ENCODE results near the gene ATP1A3. TPM values are rescaled to one million over a fixed set of nuclear protein-coding genes. Genes with fewer than 3 reads are reported as not detected.
A peak's percentile ranks its signal among the peaks of the same experiment; 100 is the strongest.

Gene ATP1A3
- total and polyA plus RNA-seq, 2 of the 13 experiments (the other 11 are each of a cell fraction or from before 2014, with no cell fraction given), result 0.01 to 0.04 TPM

DNA sequence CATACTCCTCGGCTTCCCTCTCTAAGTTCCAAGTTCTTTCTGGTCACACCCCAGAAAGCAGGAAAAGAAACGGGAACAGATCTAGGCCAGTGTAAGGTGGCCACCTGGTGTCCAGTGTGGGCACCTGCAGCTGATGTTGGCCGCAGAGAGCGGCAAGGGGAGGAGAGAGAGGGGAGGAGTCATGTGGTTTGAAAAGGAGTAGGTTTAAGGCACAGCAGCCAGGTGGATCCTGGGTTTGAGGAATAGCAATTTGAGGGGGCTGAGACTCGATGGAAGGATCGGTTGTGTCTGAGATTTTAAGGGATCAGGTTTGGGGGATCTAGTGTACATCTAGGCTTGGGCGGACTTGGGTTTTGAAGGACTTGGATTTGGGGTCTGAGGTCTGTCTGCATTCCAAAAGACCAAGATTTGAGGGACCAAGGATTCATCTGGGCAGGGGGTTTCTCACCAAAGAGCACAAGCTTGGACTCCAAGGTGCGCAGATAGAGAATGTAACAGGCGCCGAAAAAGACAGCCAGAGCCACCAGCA, 36.1 kb downstream of the ATP1A3 start (continued):
- TF ChIP-seq PHF21A (CRISPR knock-in tag; IDR thresholded peaks at IDR 0.05) (no peak), KLF11 (CRISPR knock-in tag; IDR thresholded peaks at IDR 0.05) (0 out of 2 replicates have a peak, but pooled peaks have one; percentile 25), BCL6 (CRISPR knock-in tag; IDR thresholded peaks at IDR 0.05) (no peak), ZNF619 (CRISPR knock-in tag; IDR thresholded peaks at IDR 0.05) (no peak), GATAD1 (CRISPR knock-in tag; IDR thresholded peaks at IDR 0.05) (0 out of 2 replicates have a peak, but pooled peaks have one; percentile 28), ZNF510 (CRISPR knock-in tag; IDR thresholded peaks at IDR 0.05; ENCODE audit: low read depth) (no peak), RAD21 (CRISPR knock-in tag; IDR thresholded peaks at IDR 0.05) (peak; percentile 45), NBN (conservative IDR thresholded peaks at IDR 0.05) (no peak), NCOA1 (CRISPR knock-in tag; IDR thresholded peaks at IDR 0.05) (no peak), PHF5A (CRISPR knock-in tag; IDR thresholded peaks at IDR 0.05; ENCODE audit: low read depth, unreplicated experiment) (peak; percentile 55), ZNF572 (CRISPR knock-in tag; IDR thresholded peaks at IDR 0.05) (0 out of 2 replicates have a peak, but pooled peaks have one; percentile 11), ZNF720 (CRISPR knock-in tag; IDR thresholded peaks at IDR 0.05) (no peak), ZNF550 (CRISPR knock-in tag; IDR thresholded peaks at IDR 0.05; ENCODE audit: borderline replicate concordance) (no peak), MIXL1 (CRISPR knock-in tag; IDR thresholded peaks at IDR 0.05) (no peak), SP2 (CRISPR knock-in tag; IDR thresholded peaks at IDR 0.05) (no peak), HMGA1 (CRISPR knock-in tag; conservative IDR thresholded peaks at IDR 0.05) (no peak)
- TF ChIP-seq, protein P1, sequence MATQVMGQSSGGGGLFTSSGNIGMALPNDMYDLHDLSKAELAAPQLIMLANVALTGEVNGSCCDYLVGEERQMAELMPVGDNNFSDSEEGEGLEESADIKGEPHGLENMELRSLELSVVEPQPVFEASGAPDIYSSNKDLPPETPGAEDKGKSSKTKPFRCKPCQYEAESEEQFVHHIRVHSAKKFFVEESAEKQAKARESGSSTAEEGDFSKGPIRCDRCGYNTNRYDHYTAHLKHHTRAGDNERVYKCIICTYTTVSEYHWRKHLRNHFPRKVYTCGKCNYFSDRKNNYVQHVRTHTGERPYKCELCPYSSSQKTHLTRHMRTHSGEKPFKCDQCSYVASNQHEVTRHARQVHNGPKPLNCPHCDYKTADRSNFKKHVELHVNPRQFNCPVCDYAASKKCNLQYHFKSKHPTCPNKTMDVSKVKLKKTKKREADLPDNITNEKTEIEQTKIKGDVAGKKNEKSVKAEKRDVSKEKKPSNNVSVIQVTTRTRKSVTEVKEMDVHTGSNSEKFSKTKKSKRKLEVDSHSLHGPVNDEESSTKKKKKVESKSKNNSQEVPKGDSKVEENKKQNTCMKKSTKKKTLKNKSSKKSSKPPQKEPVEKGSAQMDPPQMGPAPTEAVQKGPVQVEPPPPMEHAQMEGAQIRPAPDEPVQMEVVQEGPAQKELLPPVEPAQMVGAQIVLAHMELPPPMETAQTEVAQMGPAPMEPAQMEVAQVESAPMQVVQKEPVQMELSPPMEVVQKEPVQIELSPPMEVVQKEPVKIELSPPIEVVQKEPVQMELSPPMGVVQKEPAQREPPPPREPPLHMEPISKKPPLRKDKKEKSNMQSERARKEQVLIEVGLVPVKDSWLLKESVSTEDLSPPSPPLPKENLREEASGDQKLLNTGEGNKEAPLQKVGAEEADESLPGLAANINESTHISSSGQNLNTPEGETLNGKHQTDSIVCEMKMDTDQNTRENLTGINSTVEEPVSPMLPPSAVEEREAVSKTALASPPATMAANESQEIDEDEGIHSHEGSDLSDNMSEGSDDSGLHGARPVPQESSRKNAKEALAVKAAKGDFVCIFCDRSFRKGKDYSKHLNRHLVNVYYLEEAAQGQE (IDR thresholded peaks at IDR 0.05; ENCODE audit: borderline replicate concordance in 1 of 2, low read depth in 1 of 2, low read length in 2 of 2), result no peak
- TF ChIP-seq, protein P2, sequence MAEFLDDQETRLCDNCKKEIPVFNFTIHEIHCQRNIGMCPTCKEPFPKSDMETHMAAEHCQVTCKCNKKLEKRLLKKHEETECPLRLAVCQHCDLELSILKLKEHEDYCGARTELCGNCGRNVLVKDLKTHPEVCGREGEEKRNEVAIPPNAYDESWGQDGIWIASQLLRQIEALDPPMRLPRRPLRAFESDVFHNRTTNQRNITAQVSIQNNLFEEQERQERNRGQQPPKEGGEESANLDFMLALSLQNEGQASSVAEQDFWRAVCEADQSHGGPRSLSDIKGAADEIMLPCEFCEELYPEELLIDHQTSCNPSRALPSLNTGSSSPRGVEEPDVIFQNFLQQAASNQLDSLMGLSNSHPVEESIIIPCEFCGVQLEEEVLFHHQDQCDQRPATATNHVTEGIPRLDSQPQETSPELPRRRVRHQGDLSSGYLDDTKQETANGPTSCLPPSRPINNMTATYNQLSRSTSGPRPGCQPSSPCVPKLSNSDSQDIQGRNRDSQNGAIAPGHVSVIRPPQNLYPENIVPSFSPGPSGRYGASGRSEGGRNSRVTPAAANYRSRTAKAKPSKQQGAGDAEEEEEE (CRISPR knock-in tag; IDR thresholded peaks at IDR 0.05; ENCODE audit: borderline replicate concordance), result no peak
- TF ChIP-seq, protein P3, sequence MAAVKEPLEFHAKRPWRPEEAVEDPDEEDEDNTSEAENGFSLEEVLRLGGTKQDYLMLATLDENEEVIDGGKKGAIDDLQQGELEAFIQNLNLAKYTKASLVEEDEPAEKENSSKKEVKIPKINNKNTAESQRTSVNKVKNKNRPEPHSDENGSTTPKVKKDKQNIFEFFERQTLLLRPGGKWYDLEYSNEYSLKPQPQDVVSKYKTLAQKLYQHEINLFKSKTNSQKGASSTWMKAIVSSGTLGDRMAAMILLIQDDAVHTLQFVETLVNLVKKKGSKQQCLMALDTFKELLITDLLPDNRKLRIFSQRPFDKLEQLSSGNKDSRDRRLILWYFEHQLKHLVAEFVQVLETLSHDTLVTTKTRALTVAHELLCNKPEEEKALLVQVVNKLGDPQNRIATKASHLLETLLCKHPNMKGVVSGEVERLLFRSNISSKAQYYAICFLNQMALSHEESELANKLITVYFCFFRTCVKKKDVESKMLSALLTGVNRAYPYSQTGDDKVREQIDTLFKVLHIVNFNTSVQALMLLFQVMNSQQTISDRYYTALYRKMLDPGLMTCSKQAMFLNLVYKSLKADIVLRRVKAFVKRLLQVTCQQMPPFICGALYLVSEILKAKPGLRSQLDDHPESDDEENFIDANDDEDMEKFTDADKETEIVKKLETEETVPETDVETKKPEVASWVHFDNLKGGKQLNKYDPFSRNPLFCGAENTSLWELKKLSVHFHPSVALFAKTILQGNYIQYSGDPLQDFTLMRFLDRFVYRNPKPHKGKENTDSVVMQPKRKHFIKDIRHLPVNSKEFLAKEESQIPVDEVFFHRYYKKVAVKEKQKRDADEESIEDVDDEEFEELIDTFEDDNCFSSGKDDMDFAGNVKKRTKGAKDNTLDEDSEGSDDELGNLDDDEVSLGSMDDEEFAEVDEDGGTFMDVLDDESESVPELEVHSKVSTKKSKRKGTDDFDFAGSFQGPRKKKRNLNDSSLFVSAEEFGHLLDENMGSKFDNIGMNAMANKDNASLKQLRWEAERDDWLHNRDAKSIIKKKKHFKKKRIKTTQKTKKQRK (IDR thresholded peaks at IDR 0.05; ENCODE audit: low read length), result 0 out of 2 replicates have a peak, but pooled peaks have one; percentile 13
- TF ChIP-seq, protein P4, sequence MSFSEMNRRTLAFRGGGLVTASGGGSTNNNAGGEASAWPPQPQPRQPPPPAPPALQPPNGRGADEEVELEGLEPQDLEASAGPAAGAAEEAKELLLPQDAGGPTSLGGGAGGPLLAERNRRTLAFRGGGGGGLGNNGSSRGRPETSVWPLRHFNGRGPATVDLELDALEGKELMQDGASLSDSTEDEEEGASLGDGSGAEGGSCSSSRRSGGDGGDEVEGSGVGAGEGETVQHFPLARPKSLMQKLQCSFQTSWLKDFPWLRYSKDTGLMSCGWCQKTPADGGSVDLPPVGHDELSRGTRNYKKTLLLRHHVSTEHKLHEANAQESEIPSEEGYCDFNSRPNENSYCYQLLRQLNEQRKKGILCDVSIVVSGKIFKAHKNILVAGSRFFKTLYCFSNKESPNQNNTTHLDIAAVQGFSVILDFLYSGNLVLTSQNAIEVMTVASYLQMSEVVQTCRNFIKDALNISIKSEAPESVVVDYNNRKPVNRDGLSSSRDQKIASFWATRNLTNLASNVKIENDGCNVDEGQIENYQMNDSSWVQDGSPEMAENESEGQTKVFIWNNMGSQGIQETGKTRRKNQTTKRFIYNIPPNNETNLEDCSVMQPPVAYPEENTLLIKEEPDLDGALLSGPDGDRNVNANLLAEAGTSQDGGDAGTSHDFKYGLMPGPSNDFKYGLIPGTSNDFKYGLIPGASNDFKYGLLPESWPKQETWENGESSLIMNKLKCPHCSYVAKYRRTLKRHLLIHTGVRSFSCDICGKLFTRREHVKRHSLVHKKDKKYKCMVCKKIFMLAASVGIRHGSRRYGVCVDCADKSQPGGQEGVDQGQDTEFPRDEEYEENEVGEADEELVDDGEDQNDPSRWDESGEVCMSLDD (CRISPR knock-in tag; IDR thresholded peaks at IDR 0.05; ENCODE audit: borderline replicate concordance), result no peak

Measured in HepG2 (cell line).